Vagina (tissue), 2 donors: ENCODE measurements around the gene ATP4B. TPM values are rescaled to one million over a fixed set of nuclear protein-coding genes. Genes with fewer than 3 reads are reported as not detected.

Experiments used
- DNase-seq, 2 donors: peaks; one replicate each; pipeline ENCODE4 v3.0.0-alpha.2; 2017; ENCODE audit errors: extremely low spot score in 2 of 2
- H3K27ac ChIP-seq: fragments of 200-600 bp; sonication (generic); one replicate; pipeline ENCODE4 v1.5.1; 2019
- H3K27me3 ChIP-seq: fragments of 200-600 bp; sonication (generic); one replicate; pipeline ENCODE4 v1.5.1; 2019
- H3K36me3 ChIP-seq, 2 donors: fragments of 200-600 bp; sonication (generic); one replicate each; pipeline ENCODE4 v1.5.1; 2017 to 2019
- H3K4me1 ChIP-seq: fragments of 200-600 bp; sonication (generic); one replicate; pipeline ENCODE4 v1.5.1; 2019
- H3K4me3 ChIP-seq, 2 donors: fragments of 200-600 bp; sonication (generic); 1 replicate in 1 of 2; 2 replicates in 1 of 2; pipeline ENCODE4 v1.5.1; 2016 to 2019
- H3K9me3 ChIP-seq: fragments of 200-600 bp; sonication (generic); one replicate; pipeline ENCODE4 v1.5.1; 2019
- POLR2A ChIP-seq, 2 donors: fragments of 450-650 bp; IDR thresholded peaks; one replicate each; pipeline ENCODE4 v1.6.1; 2017; ENCODE audit warnings: antibody characterized with exemption in 2 of 2, mild to moderate bottlenecking in 2 of 2, moderate library complexity in 2 of 2
- POLR2AphosphoS5 ChIP-seq, 2 donors: sonication (generic); formaldehyde crosslinking; IDR thresholded peaks; one replicate each; pipeline ENCODE4 v1.9.0; 2017; ENCODE audit warnings: antibody characterized with exemption in 2 of 2, mild to moderate bottlenecking in 2 of 2, low read depth in 1 of 2; ENCODE audit not compliant: insufficient read depth in 1 of 2
- intact Hi-C: fragments of 100-400 bp; cut with DNase I; formaldehyde crosslinking; loops from one replicate; pipeline ENCODE4 v1.15.1; 2023
- total RNA-seq: library from RNA; depleted of rRNA; stranded (reverse); fragments of >200 nt; gene quantifications from one replicate; pipeline ENCODE4 v1.2.3, GENCODE V29; 2016
- TF ChIP-seq, protein P1 (sequence below), 3 experiments: fragments of 450-650 bp in 2 of 3; fragments of 200-600 bp in 1 of 3; sonication (generic) in 1 of 3; IDR thresholded peaks; one replicate each; pipeline ENCODE4 v1.5.1; 2017 to 2019; ENCODE audit warnings: antibody characterized with exemption in 3 of 3, mild to moderate bottlenecking in 2 of 3, moderate library complexity in 2 of 3

ATP4B gene
- total RNA-seq, 1 donor from 2014 or later = not detected

DNA sequence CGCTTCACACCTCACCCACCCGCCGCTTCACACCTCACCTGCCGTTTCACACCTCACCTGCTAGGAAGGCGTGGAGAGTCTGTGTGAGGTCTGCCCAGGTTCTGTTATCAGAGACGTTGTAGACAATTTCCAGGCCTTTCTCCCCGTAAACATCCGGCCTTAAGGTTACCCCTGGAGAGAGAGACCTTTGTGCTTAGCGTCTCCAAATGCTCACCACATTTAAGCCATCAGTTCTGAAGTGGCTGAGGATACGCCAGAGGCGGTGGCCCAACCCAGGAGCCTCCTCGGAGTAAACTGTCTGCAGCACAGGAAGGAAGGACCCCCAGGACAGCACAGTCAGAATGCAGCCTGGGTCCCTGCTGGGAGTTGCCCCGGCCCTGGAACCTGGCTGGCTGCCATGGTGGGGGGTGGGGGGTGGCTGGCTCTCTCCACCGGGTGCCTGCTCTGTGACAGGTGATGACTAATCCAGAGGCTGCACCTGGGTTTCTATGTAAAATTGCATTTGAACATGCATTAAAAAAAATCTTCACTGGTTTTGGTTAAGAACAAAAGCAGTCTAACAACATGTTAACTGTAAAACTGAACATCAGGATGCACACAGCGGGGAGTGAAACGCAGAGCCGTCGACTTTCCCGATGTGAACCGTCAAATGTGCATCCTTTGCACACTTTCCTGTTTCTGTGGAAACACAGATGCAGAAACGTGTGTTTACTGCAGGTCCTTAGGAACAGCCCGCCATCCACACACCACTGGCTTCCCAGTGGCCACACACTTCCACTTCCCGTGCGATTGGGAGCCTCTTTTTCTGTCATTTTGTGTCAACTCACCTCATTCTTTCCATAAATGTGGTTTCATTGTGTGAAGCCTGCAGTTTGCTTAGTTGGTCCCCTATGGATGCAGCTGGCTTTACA, 4.5 kb downstream of the ATP4B start:
- Histone ChIP-seq H3K27ac (no peak overlapping the region), H3K4me1 (no peaks in the 10 kb centered on the region), H3K36me3 (no peaks in the 10 kb centered on the region), H3K27me3 (no peaks in the 10 kb centered on the region), H3K9me3 (no peaks in the 10 kb centered on the region), H3K4me3 (no peak overlapping the region)
- intact Hi-C loops = no loop called here
- TF ChIP-seq, protein P1, sequence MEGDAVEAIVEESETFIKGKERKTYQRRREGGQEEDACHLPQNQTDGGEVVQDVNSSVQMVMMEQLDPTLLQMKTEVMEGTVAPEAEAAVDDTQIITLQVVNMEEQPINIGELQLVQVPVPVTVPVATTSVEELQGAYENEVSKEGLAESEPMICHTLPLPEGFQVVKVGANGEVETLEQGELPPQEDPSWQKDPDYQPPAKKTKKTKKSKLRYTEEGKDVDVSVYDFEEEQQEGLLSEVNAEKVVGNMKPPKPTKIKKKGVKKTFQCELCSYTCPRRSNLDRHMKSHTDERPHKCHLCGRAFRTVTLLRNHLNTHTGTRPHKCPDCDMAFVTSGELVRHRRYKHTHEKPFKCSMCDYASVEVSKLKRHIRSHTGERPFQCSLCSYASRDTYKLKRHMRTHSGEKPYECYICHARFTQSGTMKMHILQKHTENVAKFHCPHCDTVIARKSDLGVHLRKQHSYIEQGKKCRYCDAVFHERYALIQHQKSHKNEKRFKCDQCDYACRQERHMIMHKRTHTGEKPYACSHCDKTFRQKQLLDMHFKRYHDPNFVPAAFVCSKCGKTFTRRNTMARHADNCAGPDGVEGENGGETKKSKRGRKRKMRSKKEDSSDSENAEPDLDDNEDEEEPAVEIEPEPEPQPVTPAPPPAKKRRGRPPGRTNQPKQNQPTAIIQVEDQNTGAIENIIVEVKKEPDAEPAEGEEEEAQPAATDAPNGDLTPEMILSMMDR (IDR thresholded peaks at IDR 0.05) = no peak
- TF ChIP-seq POLR2AphosphoS5 (IDR thresholded peaks at IDR 0.05; ENCODE audit: insufficient read depth in 1 of 2, low read depth in 1 of 2) (no peak), POLR2A (IDR thresholded peaks at IDR 0.05) (no peak)
- DNase-seq = no peak

DNA sequence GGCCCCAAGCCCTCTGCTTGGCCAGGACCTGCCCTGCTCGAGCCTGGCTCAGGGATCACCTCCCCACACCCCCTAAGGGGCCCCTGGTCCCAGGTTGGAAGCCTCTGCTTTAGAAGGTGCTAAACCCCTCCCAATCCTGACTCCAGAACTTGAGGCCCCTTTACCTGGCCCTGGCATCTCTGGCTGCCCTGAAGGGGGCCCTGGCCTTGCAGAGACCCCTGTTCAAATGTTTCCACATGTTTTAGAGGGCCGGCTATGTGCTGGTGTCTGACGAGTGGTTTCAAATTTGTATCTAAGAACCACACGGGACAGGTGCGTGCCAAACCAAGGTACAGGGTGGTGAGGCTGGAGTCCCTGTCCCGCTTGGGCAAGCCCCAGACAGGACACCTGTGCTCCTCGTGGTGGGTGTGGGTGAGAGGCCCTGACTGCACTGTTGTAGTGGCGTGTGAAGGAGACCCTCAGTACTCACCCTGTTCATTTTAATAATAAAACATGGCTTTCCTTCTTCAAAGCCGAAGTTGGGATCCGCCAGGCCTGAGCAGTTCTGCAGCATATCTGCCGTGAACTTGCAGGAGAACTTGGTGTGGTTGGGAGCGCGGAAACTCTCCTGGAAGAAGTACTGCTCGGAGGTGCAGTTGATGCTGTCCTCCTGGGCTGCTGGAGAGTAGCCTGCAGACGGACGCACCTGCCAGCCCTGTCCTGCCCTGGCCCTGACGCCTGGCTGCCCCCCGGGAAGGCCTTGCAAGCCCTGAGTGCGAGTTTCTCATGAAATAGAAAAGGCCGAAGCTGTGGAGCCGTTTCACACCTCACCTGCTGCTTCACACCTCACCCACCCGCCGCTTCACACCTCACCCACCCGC, 5.4 kb downstream of the ATP4B start:
- TF ChIP-seq, protein P1 (IDR thresholded peaks at IDR 0.05) = no peak
- TF ChIP-seq POLR2AphosphoS5 (IDR thresholded peaks at IDR 0.05; ENCODE audit: insufficient read depth in 1 of 2, low read depth in 1 of 2) (no peak), POLR2A (IDR thresholded peaks at IDR 0.05) (no peak)
- no peak for DNase-seq
- H3K36me3 ChIP-seq = no peaks in the 10 kb centered on the region
- H3K27ac ChIP-seq = no peak overlapping the region
- peaks cover 6% of the 10 kb centered on the region for H3K4me1 ChIP-seq
- H3K9me3 ChIP-seq = no peaks in the 10 kb centered on the region
- H3K27me3 ChIP-seq = no peaks in the 10 kb centered on the region
- intact Hi-C loops = no loop called here
- no peak overlapping the region for H3K4me3 ChIP-seq

DNA sequence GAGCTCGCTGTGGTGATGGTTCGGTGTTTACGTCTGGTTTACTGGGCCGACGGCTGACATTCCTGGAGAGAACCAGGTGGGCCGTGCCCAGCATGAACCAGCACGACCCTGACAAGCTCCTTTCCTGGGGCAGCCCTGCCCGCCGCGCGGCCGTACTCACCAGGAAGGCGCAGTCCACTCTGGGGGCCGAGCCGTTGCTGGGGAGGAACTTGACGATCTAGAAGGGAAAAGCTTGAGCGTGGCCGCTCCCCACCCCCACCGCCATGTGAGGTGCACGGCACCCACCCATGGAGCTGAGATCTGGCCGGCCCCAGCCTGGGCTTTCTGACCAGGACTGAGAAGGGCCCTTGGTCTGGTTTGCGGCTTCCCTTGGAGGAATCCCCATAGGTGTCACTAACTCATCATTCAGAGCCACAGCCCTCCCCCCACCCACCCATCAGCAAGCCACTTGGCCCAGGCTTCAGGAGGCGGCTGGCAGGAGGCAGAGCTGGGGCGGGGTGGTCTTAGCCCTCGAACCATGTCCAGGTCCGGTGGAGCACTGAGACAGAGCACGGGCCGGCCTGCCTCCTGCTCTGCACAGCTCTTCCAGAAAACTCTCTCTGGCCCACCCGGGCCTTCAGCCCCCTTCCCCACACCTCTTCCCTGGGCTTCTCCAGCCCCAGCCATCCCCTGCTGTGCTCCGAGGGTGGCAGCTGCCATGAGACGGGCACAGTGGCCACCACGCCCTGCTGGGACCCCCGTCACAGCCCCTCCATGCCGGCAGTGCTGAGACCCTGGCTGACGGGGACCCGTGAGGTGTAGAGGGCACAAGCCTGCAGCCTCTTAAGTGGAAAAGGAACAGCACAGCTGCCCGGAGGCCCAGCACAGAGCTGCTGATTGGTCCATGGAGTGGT, 6.2 kb downstream of the ATP4B start:
- no peak overlapping the region for H3K27ac ChIP-seq
- intact Hi-C loops = no loop called here

DNA sequence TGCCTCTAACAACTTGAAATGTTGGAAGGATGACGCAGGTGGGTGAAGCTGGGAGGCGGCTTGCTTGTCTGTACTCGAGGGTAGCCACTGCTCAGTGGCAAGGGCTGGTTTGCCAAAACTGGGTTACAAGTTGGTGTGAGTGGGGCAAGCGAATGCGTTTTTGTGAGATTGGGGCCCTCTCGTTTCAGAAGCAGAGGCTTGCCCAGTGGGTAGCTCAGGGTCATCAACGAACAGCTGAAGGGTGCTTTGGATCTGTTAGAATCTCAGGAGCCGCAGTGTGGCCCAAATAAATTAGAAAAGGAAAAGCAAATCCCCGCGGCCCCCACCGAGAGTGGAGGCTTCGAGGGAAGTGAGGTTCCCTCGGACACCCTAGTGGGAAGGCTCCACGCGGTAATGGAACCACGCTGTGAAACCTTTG, 7.3 kb downstream of the ATP4B start:
- DNase-seq = no peak
- no peaks in the 10 kb centered on the region for H3K9me3 ChIP-seq
- TF ChIP-seq, protein P1 (IDR thresholded peaks at IDR 0.05) = no peak
- TF ChIP-seq POLR2A (IDR thresholded peaks at IDR 0.05) (no peak), POLR2AphosphoS5 (IDR thresholded peaks at IDR 0.05; ENCODE audit: insufficient read depth in 1 of 2, low read depth in 1 of 2) (no peak)
- peaks cover 20% of the 10 kb centered on the region for H3K4me1 ChIP-seq
- H3K36me3 ChIP-seq = no peaks in the 10 kb centered on the region
- intact Hi-C loops = no loop called here
- H3K27ac ChIP-seq = no peak overlapping the region
- no peaks in the 10 kb centered on the region for H3K27me3 ChIP-seq
- no peak overlapping the region for H3K4me3 ChIP-seq

More for the DNA sequence above, 6.2 kb downstream of the ATP4B start:
- H3K4me3 ChIP-seq = no peak overlapping the region
- H3K9me3 ChIP-seq = no peaks in the 10 kb centered on the region
- peaks cover 15% of the 10 kb centered on the region for H3K4me1 ChIP-seq
- TF ChIP-seq POLR2AphosphoS5 (IDR thresholded peaks at IDR 0.05; ENCODE audit: insufficient read depth in 1 of 2, low read depth in 1 of 2) (no peak), POLR2A (IDR thresholded peaks at IDR 0.05) (no peak)
- TF ChIP-seq, protein P1 (IDR thresholded peaks at IDR 0.05) = no peak
- DNase-seq = no peak
- no peaks in the 10 kb centered on the region for H3K27me3 ChIP-seq
- no peaks in the 10 kb centered on the region for H3K36me3 ChIP-seq
